ENCODE data around the gene CSAD. TPM values are rescaled to one million over a fixed set of nuclear protein-coding genes. Genes with fewer than 3 reads are reported as not detected.
A peak's percentile ranks its signal among the peaks of the same experiment; 100 is the strongest.

CSAD gene
- total and polyA plus RNA-seq, 2 of the 13 experiments (the other 11 are each of a cell fraction or from before 2014, with no cell fraction given), result 7.2 to 23.5 TPM

GRCh38 chr12:53174881-53175491 lies 5.7 kb downstream of the CSAD start (continued):
- TF ChIP-seq, protein P1, sequence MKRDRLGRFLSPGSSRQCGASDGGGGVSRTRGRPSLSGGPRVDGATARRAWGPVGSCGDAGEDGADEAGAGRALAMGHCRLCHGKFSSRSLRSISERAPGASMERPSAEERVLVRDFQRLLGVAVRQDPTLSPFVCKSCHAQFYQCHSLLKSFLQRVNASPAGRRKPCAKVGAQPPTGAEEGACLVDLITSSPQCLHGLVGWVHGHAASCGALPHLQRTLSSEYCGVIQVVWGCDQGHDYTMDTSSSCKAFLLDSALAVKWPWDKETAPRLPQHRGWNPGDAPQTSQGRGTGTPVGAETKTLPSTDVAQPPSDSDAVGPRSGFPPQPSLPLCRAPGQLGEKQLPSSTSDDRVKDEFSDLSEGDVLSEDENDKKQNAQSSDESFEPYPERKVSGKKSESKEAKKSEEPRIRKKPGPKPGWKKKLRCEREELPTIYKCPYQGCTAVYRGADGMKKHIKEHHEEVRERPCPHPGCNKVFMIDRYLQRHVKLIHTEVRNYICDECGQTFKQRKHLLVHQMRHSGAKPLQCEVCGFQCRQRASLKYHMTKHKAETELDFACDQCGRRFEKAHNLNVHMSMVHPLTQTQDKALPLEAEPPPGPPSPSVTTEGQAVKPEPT (CRISPR knock-in tag; IDR thresholded peaks at IDR 0.05; ENCODE audit: low read depth), result no peak
- TF ChIP-seq SNAPC4 (CRISPR knock-in tag; IDR thresholded peaks at IDR 0.05) (no peak), GATA4 (IDR thresholded peaks at IDR 0.05; ENCODE audit: borderline replicate concordance, low read depth) (no peak), HNRNPK (IDR thresholded peaks at IDR 0.05; ENCODE audit: low read depth, low read length, poor library complexity, severe bottlenecking) (no peak), ZMYM3 (CRISPR knock-in tag; IDR thresholded peaks at IDR 0.05) (peak; percentile 82; the same call in 1 of the 2 replicates), ZSCAN12 (CRISPR knock-in tag; IDR thresholded peaks at IDR 0.05) (no peak), PAXIP1 (CRISPR knock-in tag; conservative IDR thresholded peaks at IDR 0.05) (peak; percentile 78), ZZZ3 (CRISPR knock-in tag; IDR thresholded peaks at IDR 0.05; ENCODE audit: borderline replicate concordance) (no peak), MAZ (IDR thresholded peaks at IDR 0.05; ENCODE audit: borderline replicate concordance, low read depth, low read length) (peak; percentile 32; the same call in 1 of the 2 replicates), MAZ (CRISPR knock-in tag; IDR thresholded peaks at IDR 0.05; ENCODE audit: low read depth) (peak; percentile 69), REL (CRISPR knock-in tag; conservative IDR thresholded peaks at IDR 0.05) (no peak), SIX1 (CRISPR knock-in tag; IDR thresholded peaks at IDR 0.05; ENCODE audit: borderline replicate concordance) (no peak), NR2F6 (IDR thresholded peaks at IDR 0.05) (peak; percentile 66), NR2F6 (CRISPR knock-in tag; IDR thresholded peaks at IDR 0.05) (peak; percentile 76; the same call in 1 of the 2 replicates), HNRNPLL (IDR thresholded peaks at IDR 0.05; ENCODE audit: low read depth, low read length, poor library complexity, severe bottlenecking) (no peak)
- TF ChIP-seq, protein P2, sequence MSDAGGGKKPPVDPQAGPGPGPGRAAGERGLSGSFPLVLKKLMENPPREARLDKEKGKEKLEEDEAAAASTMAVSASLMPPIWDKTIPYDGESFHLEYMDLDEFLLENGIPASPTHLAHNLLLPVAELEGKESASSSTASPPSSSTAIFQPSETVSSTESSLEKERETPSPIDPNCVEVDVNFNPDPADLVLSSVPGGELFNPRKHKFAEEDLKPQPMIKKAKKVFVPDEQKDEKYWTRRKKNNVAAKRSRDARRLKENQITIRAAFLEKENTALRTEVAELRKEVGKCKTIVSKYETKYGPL (CRISPR knock-in tag; IDR thresholded peaks at IDR 0.05), result peak; percentile 92
- TF ChIP-seq, protein P3, sequence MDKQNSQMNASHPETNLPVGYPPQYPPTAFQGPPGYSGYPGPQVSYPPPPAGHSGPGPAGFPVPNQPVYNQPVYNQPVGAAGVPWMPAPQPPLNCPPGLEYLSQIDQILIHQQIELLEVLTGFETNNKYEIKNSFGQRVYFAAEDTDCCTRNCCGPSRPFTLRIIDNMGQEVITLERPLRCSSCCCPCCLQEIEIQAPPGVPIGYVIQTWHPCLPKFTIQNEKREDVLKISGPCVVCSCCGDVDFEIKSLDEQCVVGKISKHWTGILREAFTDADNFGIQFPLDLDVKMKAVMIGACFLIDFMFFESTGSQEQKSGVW (CRISPR knock-in tag; IDR thresholded peaks at IDR 0.05; ENCODE audit: borderline replicate concordance), result no peak

All from HepG2 (cell line).